Karpas-422 (cell line): Measurements from ENCODE around the gene RETREG3. TPM values are rescaled to one million over a fixed set of nuclear protein-coding genes. Genes with fewer than 3 reads are reported as not detected.

Experiments used
- DNase-seq: peaks from one replicate; pipeline ENCODE4 v3.0.0-alpha.2; 2015
- H2AFZ ChIP-seq: fragments of 200-600 bp; sonication (generic); 2 replicates; pipeline ENCODE4 v1.6.1; 2014; ENCODE audit warnings: antibody characterized with exemption, low read length, mixed read lengths
- H3K27ac ChIP-seq: fragments of 200-600 bp; sonication (generic); 2 replicates; pipeline ENCODE4 v1.5.1; 2014; ENCODE audit warnings: mild to moderate bottlenecking, low read length, moderate library complexity
- H3K27me3 ChIP-seq: fragments of 200-600 bp; sonication (generic); 2 replicates; pipeline ENCODE4 v1.6.1; 2014; ENCODE audit warnings: low read length, mixed read lengths
- H3K36me3 ChIP-seq: fragments of 200-600 bp; sonication (generic); 2 replicates; pipeline ENCODE4 v1.6.1; 2014; ENCODE audit warnings: low read length, mixed read lengths; ENCODE audit not compliant: insufficient read depth
- H3K4me1 ChIP-seq: fragments of 200-600 bp; sonication (generic); 2 replicates; pipeline ENCODE4 v1.6.1; 2014; ENCODE audit warnings: mild to moderate bottlenecking, low read length, mixed read lengths
- H3K4me2 ChIP-seq: fragments of 200-600 bp; sonication (generic); 2 replicates; pipeline ENCODE4 v1.6.1; 2014; ENCODE audit warnings: low read length, low read depth, mild to moderate bottlenecking; ENCODE audit not compliant: poor library complexity, severe bottlenecking
- H3K4me3 ChIP-seq: fragments of 200-600 bp; sonication (generic); 2 replicates; pipeline ENCODE4 v1.5.1; 2014; ENCODE audit warnings: mild to moderate bottlenecking, antibody characterized with exemption, low read length, mixed read lengths
- H3K79me2 ChIP-seq: fragments of 200-600 bp; sonication (generic); 2 replicates; pipeline ENCODE4 v1.6.1; 2014; ENCODE audit warnings: mild to moderate bottlenecking, low read length, mixed read lengths
- H3K9ac ChIP-seq: fragments of 200-600 bp; sonication (generic); 2 replicates; pipeline ENCODE4 v1.6.0; 2014; ENCODE audit warnings: low read length
- H3K9me2 ChIP-seq: fragments of 200-600 bp; sonication (generic), shearing (Covaris generic); replicated peaks from 2 replicates; pipeline ENCODE4 v1.6.0; 2014; ENCODE audit warnings: mild to moderate bottlenecking, low read length, moderate library complexity; ENCODE audit not compliant: insufficient read depth
- H3K9me3 ChIP-seq: fragments of 300-700, 200-600 bp; sonication (generic); 2 replicates; pipeline ENCODE4 v1.6.1; 2014; ENCODE audit warnings: low read length, mixed read lengths
- H4K20me1 ChIP-seq: fragments of 200-600 bp; sonication (generic); 2 replicates; pipeline ENCODE4 v1.6.1; 2014; ENCODE audit warnings: mild to moderate bottlenecking, antibody characterized with exemption, low read length, low read depth; ENCODE audit not compliant: insufficient read depth
- total RNA-seq: library from RNA; depleted of rRNA; stranded (reverse); fragments of >200 nt; shearing (Covaris generic); gene quantifications from 2 replicates; pipeline ENCODE4 v1.2.3, GENCODE V29; 2014; ENCODE audit warnings: low replicate concordance; rRNA removed

The RETREG3 gene
- 37.4 and 39.5 TPM in 2 replicates for total RNA-seq

GRCh38 chr17:42609182-42609813 lies at the start of gene RETREG3, which contains the start of gene TUBG1:
Gene RETREG3 (minus strand): TSS chr17:42609374. CDS start chr17:42609324, 50 bp downstream.
Gene TUBG1 (plus strand): TSS chr17:42609683. CDS start chr17:42609738, 55 bp downstream.
- Histone ChIP-seq H4K20me1 (no peaks in the 10 kb centered on the region), H3K4me1 (peaks cover 31% of the 10 kb centered on the region), H3K27me3 (no peaks in the 10 kb centered on the region), H3K9me2 (no peaks in the 10 kb centered on the region), H2AFZ (peak within 1 kb of the TSS; percentile 97), H3K9me3 (no peaks in the 10 kb centered on the region), H3K4me2 (peak within 1 kb of the TSS; percentile 99), H3K27ac (peak within 1 kb of the TSS; percentile 56), H3K79me2 (peaks cover 58% of the 10 kb centered on the region), H3K36me3 (peaks cover 7% of the 10 kb centered on the region; the same call in 1 of the 2 replicates), H3K4me3 (peak within 1 kb of the TSS; percentile 98), H3K9ac (peak within 1 kb of the TSS; percentile 95)
- DNase-seq, result peak; percentile 99

GRCh38 chr17:42657824-42658588 lies 48.8 kb upstream of the RETREG3 start:
- DNase-seq, result no peak
- Histone ChIP-seq H2AFZ (no peak overlapping the region), H3K9me2 (no peaks in the 10 kb centered on the region), H3K4me3 (0 out of 2 replicates have a peak overlapping the region, but pooled peaks have one; percentile 95), H3K9ac (no peak overlapping the region), H3K79me2 (no peaks in the 10 kb centered on the region), H3K27me3 (no peaks in the 10 kb centered on the region), H3K4me2 (peak overlapping the region; percentile 98), H3K9me3 (no peaks in the 10 kb centered on the region), H4K20me1 (no peaks in the 10 kb centered on the region), H3K27ac (no peak overlapping the region), H3K36me3 (no peaks in the 10 kb centered on the region), H3K4me1 (peaks cover 21% of the 10 kb centered on the region)

- Histone ChIP-seq H4K20me1 (no peaks in the 10 kb centered on the region), H3K36me3 (no peaks in the 10 kb centered on the region), H3K4me1 (peaks cover 17% of the 10 kb centered on the region), H3K79me2 (no peaks in the 10 kb centered on the region), H3K4me2 (no peak overlapping the region), H2AFZ (no peak overlapping the region), H3K4me3 (no peak overlapping the region), H3K27ac (no peak overlapping the region), H3K9me2 (no peaks in the 10 kb centered on the region), H3K9ac (no peak overlapping the region), H3K9me3 (no peaks in the 10 kb centered on the region), H3K27me3 (no peaks in the 10 kb centered on the region)
- no peak for DNase-seq
These were observed 46.4 kb upstream of the RETREG3 start for GRCh38 chr17:42655528-42655927.

GRCh38 chr17:42653179-42654124 lies 44.3 kb upstream of the RETREG3 start:
- Histone ChIP-seq H3K9me2 (no peaks in the 10 kb centered on the region), H3K4me3 (no peak overlapping the region), H3K36me3 (no peaks in the 10 kb centered on the region), H3K9ac (no peak overlapping the region), H3K27me3 (no peaks in the 10 kb centered on the region), H3K27ac (no peak overlapping the region), H3K4me2 (no peak overlapping the region), H2AFZ (no peak overlapping the region), H3K79me2 (no peaks in the 10 kb centered on the region), H4K20me1 (no peaks in the 10 kb centered on the region), H3K4me1 (peaks cover under 1% of the 10 kb centered on the region; the same call in 1 of the 2 replicates), H3K9me3 (no peaks in the 10 kb centered on the region)
- no peak for DNase-seq

- Histone ChIP-seq H3K27ac (no peak overlapping the region), H4K20me1 (no peaks in the 10 kb centered on the region), H3K79me2 (no peaks in the 10 kb centered on the region), H3K9me2 (no peaks in the 10 kb centered on the region), H2AFZ (no peak overlapping the region), H3K4me2 (no peak overlapping the region), H3K9me3 (no peaks in the 10 kb centered on the region), H3K9ac (no peak overlapping the region), H3K36me3 (no peaks in the 10 kb centered on the region), H3K4me3 (no peak overlapping the region), H3K4me1 (no peaks in the 10 kb centered on the region), H3K27me3 (no peaks in the 10 kb centered on the region)
- no peak for DNase-seq
These were observed 42.2 kb upstream of the RETREG3 start for GRCh38 chr17:42651392-42651791.

- Histone ChIP-seq H3K79me2 (no peaks in the 10 kb centered on the region), H3K36me3 (no peaks in the 10 kb centered on the region), H4K20me1 (no peaks in the 10 kb centered on the region), H3K4me3 (no peak overlapping the region), H3K4me2 (no peak overlapping the region), H3K9me2 (no peaks in the 10 kb centered on the region), H3K9me3 (no peaks in the 10 kb centered on the region), H3K27ac (no peak overlapping the region), H2AFZ (no peak overlapping the region), H3K4me1 (no peaks in the 10 kb centered on the region), H3K9ac (no peak overlapping the region), H3K27me3 (no peaks in the 10 kb centered on the region)
- no peak for DNase-seq
These were observed 38.6 kb upstream of the RETREG3 start for GRCh38 chr17:42647778-42648177.

GRCh38 chr17:42642336-42642735 lies 33.2 kb upstream of the RETREG3 start:
- no peak for DNase-seq
- Histone ChIP-seq H3K79me2 (no peaks in the 10 kb centered on the region), H3K27ac (no peak overlapping the region), H3K27me3 (no peaks in the 10 kb centered on the region), H3K9me2 (no peaks in the 10 kb centered on the region), H4K20me1 (no peaks in the 10 kb centered on the region), H3K4me3 (no peak overlapping the region), H2AFZ (no peak overlapping the region), H3K9me3 (no peaks in the 10 kb centered on the region), H3K36me3 (no peaks in the 10 kb centered on the region), H3K9ac (no peak overlapping the region), H3K4me2 (no peak overlapping the region), H3K4me1 (no peaks in the 10 kb centered on the region)
